H1 (cell line): ENCODE data around the gene ELOVL6.

Source experiments
- EZH2 ChIP-seq: fragments of 200-600 bp; sonication (generic); IDR thresholded peaks from 2 replicates; pipeline ENCODE4 v1.7.1; 2012; ENCODE audit warnings: low read depth, mild to moderate bottlenecking, moderate library complexity, low read length, inconsistent platforms; ENCODE audit not compliant: severe bottlenecking
- MAX ChIP-seq: IDR thresholded peaks from 2 replicates; pipeline ENCODE4 v1.6.1; 2012; ENCODE audit warnings: inconsistent platforms
- SP1 ChIP-seq: IDR thresholded peaks from 2 replicates; pipeline ENCODE4 v1.6.1; 2011; ENCODE audit warnings: low read depth, low read length
- YY1 ChIP-seq: IDR thresholded peaks from 2 replicates; pipeline ENCODE4 v1.6.1; 2011; ENCODE audit warnings: low read depth, mild to moderate bottlenecking, low read length

GRCh38 chr4:110129544-110129943 is 68.9 kb downstream of the ELOVL6 start:
- TF ChIP-seq MAX (no peak), YY1 (no peak), EZH2 (no peak), SP1 (no peak)
